Measurements from ENCODE around the gene SERPINA1. TPM values are rescaled to one million over a fixed set of nuclear protein-coding genes. Genes with fewer than 3 reads are reported as not detected.
A peak's percentile ranks its signal among the peaks of the same experiment; 100 is the strongest.
"Not testable (repeated sequence)": the region's sequence is repeated elsewhere in the genome, so short reads cannot be mapped to it uniquely, and the experiment has no call there.

SERPINA1 gene
- total and polyA plus RNA-seq, 2 donors (not counting 1 experiment from before 2014, with no cell fraction given): 0.69 to 6.8 TPM

DNA sequence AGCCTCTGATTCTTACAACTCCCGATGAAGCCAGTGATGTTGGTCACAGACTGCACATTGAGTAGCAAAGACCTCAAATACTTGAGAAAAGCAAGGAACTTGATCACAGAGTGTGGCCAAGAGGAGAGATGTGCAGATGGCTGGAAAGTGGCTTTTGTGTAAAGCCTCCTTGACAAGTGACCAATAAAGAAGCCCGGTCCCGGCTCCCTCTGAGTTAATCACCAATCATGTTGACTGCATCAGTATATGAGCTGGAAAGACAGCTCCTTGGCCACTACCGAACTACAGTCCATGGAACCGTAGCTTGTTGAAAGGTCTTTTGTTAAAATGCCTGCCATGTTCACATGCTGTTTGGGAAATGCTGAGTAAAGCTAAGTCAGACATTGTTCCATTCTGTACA, 41.6 kb downstream of the SERPINA1 start:
- Mint-ChIP-seq H3K4me3 (peak overlapping the region; percentile 13), H3K9me3 (ENCODE audit: insufficient read depth) (peaks cover 2% of the 10 kb centered on the region), H3K27me3 (no peaks in the 10 kb centered on the region), H3K4me1 (peaks cover 23% of the 10 kb centered on the region), H3K27ac (peak overlapping the region; percentile 87)
- Histone ChIP-seq H3K27ac (ENCODE audit: low read length in 2 of 2) (peak overlapping the region; percentile 28 to 74), H3K79me2 (ENCODE audit: control insufficient read depth, insufficient read depth, low read length) (no peaks in the 10 kb centered on the region), H3K9ac (ENCODE audit: low read length) (no peak overlapping the region), H2AFZ (ENCODE audit: insufficient read depth, low read depth, low read length, poor library complexity, severe bottlenecking) (no peak overlapping the region), H3K4me1 (ENCODE audit: control insufficient read depth in 2 of 2, insufficient read depth in 2 of 2, low read length in 2 of 2) (peaks cover 0 to 15% of the 10 kb centered on the region in 2 donors), H3K4me3 (ENCODE audit: control extremely low read depth in 1 of 5, extremely low read depth in 1 of 5, insufficient read depth in 1 of 5, low read depth in 2 of 5, low read length in 4 of 5) (no peak overlapping the region), H4K20me1 (ENCODE audit: control insufficient read depth, insufficient read depth, low read length, poor library complexity, severe bottlenecking) (no peaks in the 10 kb centered on the region), H3K4me2 (replicated peaks; ENCODE audit: low read depth, low read length, poor library complexity, severe bottlenecking) (no peak overlapping the region), H3K36me3 (replicated peaks in 1 of 2; ENCODE audit: control extremely low read depth in 1 of 2, control insufficient read depth in 1 of 2, extremely low read depth in 1 of 2, insufficient read depth in 2 of 2, low read length in 1 of 2) (no peaks in the 10 kb centered on the region), H3K9me3 (ENCODE audit: control extremely low read depth in 1 of 3, control insufficient read depth in 2 of 3, insufficient read depth in 1 of 3, low read length in 2 of 3) (peaks cover 0 to 22% (median 0%) of the 10 kb centered on the region in 3 donors), H3K27me3 (replicated peaks in 1 of 4; ENCODE audit: control extremely low read depth in 1 of 4, control insufficient read depth in 3 of 4, insufficient read depth in 4 of 4, low read length in 3 of 4) (no peaks in the 10 kb centered on the region)
- 96% methylated on average over 3 of the region's 5 CpGs for WGBS (ENCODE audit: insufficient coverage)
- no peak for ATAC-seq (ENCODE audit: low read depth)
- intact Hi-C loops (cut with micrococcal nuclease): loop anchor here (10.0 kb wide), 1 partner anchor 138 kb away; no protein-coding TSS in a partner anchor
- POLR2A ChIA-PET: interaction anchor here (0.6 kb wide), 1 partner anchor 21 kb away, joined by 3 read pairs; no protein-coding TSS in a partner anchor
- no peak for TF ChIP-seq EZH2 (IDR thresholded peaks at IDR 0.05; ENCODE audit: borderline replicate concordance, insufficient read depth, low read depth, low read length, poor library complexity, severe bottlenecking)
- TF ChIP-seq, protein P1, sequence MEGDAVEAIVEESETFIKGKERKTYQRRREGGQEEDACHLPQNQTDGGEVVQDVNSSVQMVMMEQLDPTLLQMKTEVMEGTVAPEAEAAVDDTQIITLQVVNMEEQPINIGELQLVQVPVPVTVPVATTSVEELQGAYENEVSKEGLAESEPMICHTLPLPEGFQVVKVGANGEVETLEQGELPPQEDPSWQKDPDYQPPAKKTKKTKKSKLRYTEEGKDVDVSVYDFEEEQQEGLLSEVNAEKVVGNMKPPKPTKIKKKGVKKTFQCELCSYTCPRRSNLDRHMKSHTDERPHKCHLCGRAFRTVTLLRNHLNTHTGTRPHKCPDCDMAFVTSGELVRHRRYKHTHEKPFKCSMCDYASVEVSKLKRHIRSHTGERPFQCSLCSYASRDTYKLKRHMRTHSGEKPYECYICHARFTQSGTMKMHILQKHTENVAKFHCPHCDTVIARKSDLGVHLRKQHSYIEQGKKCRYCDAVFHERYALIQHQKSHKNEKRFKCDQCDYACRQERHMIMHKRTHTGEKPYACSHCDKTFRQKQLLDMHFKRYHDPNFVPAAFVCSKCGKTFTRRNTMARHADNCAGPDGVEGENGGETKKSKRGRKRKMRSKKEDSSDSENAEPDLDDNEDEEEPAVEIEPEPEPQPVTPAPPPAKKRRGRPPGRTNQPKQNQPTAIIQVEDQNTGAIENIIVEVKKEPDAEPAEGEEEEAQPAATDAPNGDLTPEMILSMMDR (IDR thresholded peaks at IDR 0.05): no peak
- CTCF ChIA-PET: interaction anchor here (0.6 kb wide), 1 partner anchor 1308 kb away, joined by 3 read pairs; no protein-coding TSS in a partner anchor
- no peak for DNase-seq

DNA sequence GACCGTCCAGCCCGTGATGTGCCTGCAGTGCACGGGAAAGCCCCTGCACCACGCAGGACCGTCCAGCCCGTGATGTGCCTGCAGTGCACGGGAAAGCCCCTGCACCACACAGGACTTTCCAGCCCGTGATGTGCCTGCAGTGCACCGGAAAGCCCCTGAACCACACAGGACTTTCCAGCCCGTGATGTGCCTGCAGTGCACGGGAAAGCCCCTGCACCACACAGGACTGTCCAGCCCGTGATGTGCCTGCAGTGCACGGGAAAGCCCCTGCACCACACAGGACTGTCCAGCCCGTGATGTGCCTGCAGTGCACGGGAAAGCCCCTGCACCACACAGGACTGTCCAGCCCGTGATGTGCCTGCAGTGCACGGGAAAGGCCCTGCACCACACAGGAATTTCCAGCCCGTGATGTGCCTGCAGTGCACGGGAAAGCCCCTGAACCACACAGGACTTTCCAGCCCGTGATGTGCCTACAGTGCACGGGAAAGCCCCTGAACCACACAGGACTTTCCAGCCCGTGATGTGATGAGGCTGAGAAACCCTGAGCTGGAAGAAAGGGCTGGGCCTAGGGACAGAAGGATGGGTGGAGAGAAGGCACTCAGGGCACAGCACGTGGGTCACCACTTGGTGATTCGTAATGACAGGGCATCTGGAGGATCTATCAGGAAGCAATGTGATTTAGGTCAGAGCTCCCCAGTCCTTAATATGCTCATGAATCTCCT, 42.2 kb downstream of the SERPINA1 start:
- H2AFZ ChIP-seq (ENCODE audit: insufficient read depth, low read depth, low read length, poor library complexity, severe bottlenecking); H3K79me2 ChIP-seq (ENCODE audit: control insufficient read depth, insufficient read depth, low read length); H3K27me3 Mint-ChIP-seq; H3K36me3 ChIP-seq (replicated peaks in 1 of 2; ENCODE audit: control extremely low read depth in 1 of 2, control insufficient read depth in 1 of 2, extremely low read depth in 1 of 2, insufficient read depth in 2 of 2, low read length in 1 of 2); H3K9me3 Mint-ChIP-seq (ENCODE audit: insufficient read depth); POLR2A ChIA-PET; H3K4me2 ChIP-seq (replicated peaks; ENCODE audit: low read depth, low read length, poor library complexity, severe bottlenecking); H4K20me1 ChIP-seq (ENCODE audit: control insufficient read depth, insufficient read depth, low read length, poor library complexity, severe bottlenecking); H3K4me3 ChIP-seq (ENCODE audit: control extremely low read depth in 1 of 5, extremely low read depth in 1 of 5, insufficient read depth in 1 of 5, low read depth in 2 of 5, low read length in 4 of 5); H3K27me3 ChIP-seq (replicated peaks in 1 of 4; ENCODE audit: control extremely low read depth in 1 of 4, control insufficient read depth in 3 of 4, insufficient read depth in 4 of 4, low read length in 3 of 4); H3K9ac ChIP-seq (ENCODE audit: low read length): not testable (repeated sequence)
- CTCF ChIA-PET: interaction anchor here (0.6 kb wide), 1 partner anchor 1309 kb away, joined by 3 read pairs; no protein-coding TSS in a partner anchor
- peaks cover 0 to 15% of the 10 kb centered on the region in 2 donors for H3K4me1 ChIP-seq (ENCODE audit: control insufficient read depth in 2 of 2, insufficient read depth in 2 of 2, low read length in 2 of 2)
- intact Hi-C loops (cut with micrococcal nuclease): loop anchor here (10.0 kb wide), 1 partner anchor 139 kb away; no protein-coding TSS in a partner anchor
- peak overlapping the region; percentile 87 for H3K27ac Mint-ChIP-seq
- WGBS (ENCODE audit: insufficient coverage): 60% methylated on average over 16 of the region's 24 CpGs
- ATAC-seq (ENCODE audit: low read depth): peak; percentile 77
- H3K4me3 Mint-ChIP-seq: peak overlapping the region; percentile 13
- H3K9me3 ChIP-seq (ENCODE audit: control extremely low read depth in 1 of 3, control insufficient read depth in 2 of 3, insufficient read depth in 1 of 3, low read length in 2 of 3): peaks cover 0 to 22% (median 0%) of the 10 kb centered on the region in 3 donors
- peaks cover 24% of the 10 kb centered on the region for H3K4me1 Mint-ChIP-seq
- H3K27ac ChIP-seq (ENCODE audit: low read length in 2 of 2): peak overlapping the region; percentile 28 to 74
- DNase-seq: peak; percentile 72

Measured in B cell (primary cell).